Common myeloid progenitor, CD34-positive (primary cell): ENCODE data around the gene PAQR7.

Experiments
- CTCF ChIA-PET: fragments of 350-600 bp; sonication (Branson Sonifier 250); formaldehyde crosslinking; loops from one replicate; lab custom pipeline; 2021; ENCODE audit warnings: antibody characterized with exemption; lab: Charles Lee
- POLR2A ChIA-PET: fragments of 350-600 bp; sonication (Branson Sonifier 250); formaldehyde crosslinking; loops from one replicate; lab custom pipeline; 2021; ENCODE audit warnings: antibody characterized with exemption; lab: Charles Lee
- DNase-seq, 3 donors: peaks; one replicate each; pipeline versions ENCODE4 v3.0.0 to v3.0.0-alpha.2; 2013
- H3K27ac ChIP-seq, 2 experiments: 1 replicate in 1 of 2; 2 replicates in 1 of 2; pipeline ENCODE4 v1.7.0; 2013; ENCODE audit warnings: inconsistent platforms in 2 of 2, low read length in 2 of 2, mild to moderate bottlenecking in 2 of 2, low read depth in 1 of 2, moderate library complexity in 1 of 2; ENCODE audit not compliant: severe bottlenecking in 2 of 2, insufficient read depth in 1 of 2, poor library complexity in 1 of 2
- H3K27me3 ChIP-seq, 5 experiments: replicated peaks in 2 of 5; 1 replicate in 3 of 5; 2 replicates in 2 of 5; pipeline versions ENCODE4 v1.6.1 to v1.7.0; 2013; ENCODE audit warnings: low read length in 4 of 5, mild to moderate bottlenecking in 2 of 5, moderate library complexity in 2 of 5, inconsistent platforms in 1 of 5; ENCODE audit not compliant: insufficient read depth in 5 of 5, control insufficient read depth in 4 of 5
- H3K36me3 ChIP-seq, 4 experiments: 1 replicate in 2 of 4; 2 replicates in 2 of 4; pipeline versions ENCODE4 v1.6.1 to v1.7.0; 2013; ENCODE audit warnings: low read length in 3 of 4, control low read depth in 1 of 4, mild to moderate bottlenecking in 1 of 4; ENCODE audit not compliant: control insufficient read depth in 4 of 4, insufficient read depth in 4 of 4
- H3K4me1 ChIP-seq, 4 experiments: 1 replicate in 3 of 4; 2 replicates in 1 of 4; pipeline versions ENCODE4 v1.6.1 to v1.7.1; 2013; ENCODE audit warnings: low read length in 3 of 4, mild to moderate bottlenecking in 3 of 4, control low read depth in 1 of 4, inconsistent platforms in 1 of 4, moderate library complexity in 1 of 4; ENCODE audit not compliant: control insufficient read depth in 4 of 4, insufficient read depth in 4 of 4; ENCODE audit errors: control extremely low read depth in 1 of 4
- H3K4me3 ChIP-seq, 7 experiments: 1 replicate in 4 of 7; 2 replicates in 3 of 7; pipeline versions ENCODE4 v1.5.1 to v1.7.0; 2013; ENCODE audit warnings: mild to moderate bottlenecking in 7 of 7, low read length in 6 of 7, moderate library complexity in 6 of 7, inconsistent platforms in 2 of 7, low read depth in 2 of 7, control low read depth in 1 of 7; ENCODE audit not compliant: insufficient read depth in 4 of 7, control insufficient read depth in 1 of 7; ENCODE audit errors: extremely low read depth in 1 of 7
- H3K9me3 ChIP-seq, 5 experiments: 1 replicate in 4 of 5; 2 replicates in 1 of 5; pipeline versions ENCODE4 v1.6.1 to v1.7.1; 2013; ENCODE audit warnings: low read length in 4 of 5, mild to moderate bottlenecking in 2 of 5, inconsistent platforms in 1 of 5, low read depth in 1 of 5, moderate library complexity in 1 of 5; ENCODE audit not compliant: control insufficient read depth in 4 of 5, insufficient read depth in 2 of 5; ENCODE audit errors: control extremely low read depth in 1 of 5
- WGBS: methylation state at CpG from one replicate; pipeline ENCODE4 v1.1.5; 2013; ENCODE audit not compliant: insufficient coverage; 5-methylcytosine and 5-hydroxymethylcytosine counted together

Gene PAQR7

GRCh38 chr1:25895365-25895990 is 20.0 kb upstream of the PAQR7 start:
- Histone ChIP-seq H3K27me3 (no peaks in the 10 kb centered on the region), H3K36me3 (peaks cover 14 to 57% (median 46%) of the 10 kb centered on the region in 4 experiments), H3K9me3 (no peaks in the 10 kb centered on the region), H3K4me3 (no peak overlapping the region), H3K27ac (no peak overlapping the region), H3K4me1 (peaks cover 0 to 6% (median 1%) of the 10 kb centered on the region in 4 experiments)
- ChIA-PET CTCF (interaction anchor here (0.7 to 20.1 kb wide), 35 partner anchors 7 to 250 kb away, joined by 3 to 368 read pairs (median 4); partner anchors contain the start of genes EXTL1, PAFAH2 and PAQR7), POLR2A (interaction anchor here (1.2 kb wide), 1 partner anchor 102 kb away, joined by 7 read pairs; the partner anchor contains the start of gene PAFAH2)
- peak; percentile 91 to 97 (median 95) for DNase-seq
- WGBS, result 31% methylated on average over 10 of the region's 12 CpGs

GRCh38 chr1:25893116-25893515 is 17.6 kb upstream of the PAQR7 start:
- H3K9me3 ChIP-seq, result no peaks in the 10 kb centered on the region
- no peak overlapping the region for H3K4me3 ChIP-seq
- 96% methylated on average over 3 of the region's 4 CpGs for WGBS
- ChIA-PET CTCF (interaction anchor here (0.9 to 20.1 kb wide), 7 partner anchors 18 to 191 kb away, joined by 3 to 368 read pairs (median 5); partner anchors contain the start of genes PAFAH2 and PAQR7), POLR2A (no interaction called here)
- H3K27ac ChIP-seq, result no peak overlapping the region
- H3K36me3 ChIP-seq, result peaks cover 6 to 53% (median 36%) of the 10 kb centered on the region in 4 experiments
- DNase-seq, result no peak
- H3K27me3 ChIP-seq, result no peaks in the 10 kb centered on the region
- peaks cover 0 to 6% (median 1%) of the 10 kb centered on the region in 4 experiments for H3K4me1 ChIP-seq

- DNase-seq, result no peak
- Histone ChIP-seq H3K27me3 (no peaks in the 10 kb centered on the region), H3K4me3 (no peak overlapping the region), H3K9me3 (no peaks in the 10 kb centered on the region), H3K4me1 (peaks cover 0 to 6% (median 1%) of the 10 kb centered on the region in 4 experiments), H3K36me3 (peaks cover 2 to 44% (median 33%) of the 10 kb centered on the region in 4 experiments), H3K27ac (no peak overlapping the region)
- ChIA-PET CTCF (interaction anchor here (1.1 to 20.1 kb wide), 3 partner anchors 9 to 108 kb away, joined by 4 to 368 read pairs (median 4); partner anchors contain the start of gene PAFAH2), POLR2A (interaction anchor here (0.6 kb wide), 1 partner anchor 100 kb away, joined by 3 read pairs; no protein-coding TSS in a partner anchor)
- 100% methylated on average over 1 of the region's 5 CpGs for WGBS
Observed at GRCh38 chr1:25891606-25892005, 16.1 kb upstream of the PAQR7 start.

GRCh38 chr1:25890239-25891034 is 14.9 kb upstream of the PAQR7 start:
- 97% methylated on average over 8 of the region's 10 CpGs for WGBS
- no peak overlapping the region for H3K27ac ChIP-seq
- H3K4me1 ChIP-seq, result peaks cover 0 to 3% (median 1%) of the 10 kb centered on the region in 4 experiments
- peaks cover 2 to 38% (median 28%) of the 10 kb centered on the region in 4 experiments for H3K36me3 ChIP-seq
- POLR2A ChIA-PET, result no interaction called here
- DNase-seq, result no peak
- H3K9me3 ChIP-seq, result no peaks in the 10 kb centered on the region
- H3K27me3 ChIP-seq, result no peaks in the 10 kb centered on the region
- CTCF ChIA-PET, result interaction anchor here (0.9 to 20.1 kb wide), 4 partner anchors 12 to 109 kb away, joined by 3 to 368 read pairs (median 4); partner anchors contain the start of gene PAFAH2
- no peak overlapping the region for H3K4me3 ChIP-seq

- no peaks in the 10 kb centered on the region for H3K9me3 ChIP-seq
- H3K27ac ChIP-seq, result no peak overlapping the region
- POLR2A ChIA-PET, result no interaction called here
- no peaks in the 10 kb centered on the region for H3K27me3 ChIP-seq
- no peak overlapping the region for H3K4me3 ChIP-seq
- WGBS, result 100% methylated on average over 3 of the region's 3 CpGs
- no peaks in the 10 kb centered on the region for H3K4me1 ChIP-seq
- CTCF ChIA-PET, result interaction anchor here (1.0 to 20.1 kb wide), 3 partner anchors 9 to 110 kb away, joined by 3 to 368 read pairs (median 4); partner anchors contain the start of gene PAFAH2
- peaks cover 2 to 42% (median 31%) of the 10 kb centered on the region in 4 experiments for H3K36me3 ChIP-seq
- DNase-seq, result no peak
Observed at GRCh38 chr1:25889470-25889869, 14.0 kb upstream of the PAQR7 start.

- Histone ChIP-seq H3K27me3 (no peaks in the 10 kb centered on the region), H3K4me1 (no peaks in the 10 kb centered on the region), H3K27ac (no peak overlapping the region), H3K9me3 (no peaks in the 10 kb centered on the region), H3K36me3 (peaks cover 2 to 35% (median 22%) of the 10 kb centered on the region in 4 experiments), H3K4me3 (no peak overlapping the region)
- DNase-seq, result no peak
- 93% methylated on average over 6 of the region's 7 CpGs for WGBS
- ChIA-PET POLR2A (no interaction called here), CTCF (interaction anchor here (1.0 to 1.8 kb wide), 5 partner anchors 8 to 46 kb away, joined by 3 to 4 read pairs (median 4); no protein-coding TSS in a partner anchor)
Observed at GRCh38 chr1:25888426-25888987, 13.0 kb upstream of the PAQR7 start.
